Measurements from ENCODE around the gene PODN.

PODN gene

DNA sequence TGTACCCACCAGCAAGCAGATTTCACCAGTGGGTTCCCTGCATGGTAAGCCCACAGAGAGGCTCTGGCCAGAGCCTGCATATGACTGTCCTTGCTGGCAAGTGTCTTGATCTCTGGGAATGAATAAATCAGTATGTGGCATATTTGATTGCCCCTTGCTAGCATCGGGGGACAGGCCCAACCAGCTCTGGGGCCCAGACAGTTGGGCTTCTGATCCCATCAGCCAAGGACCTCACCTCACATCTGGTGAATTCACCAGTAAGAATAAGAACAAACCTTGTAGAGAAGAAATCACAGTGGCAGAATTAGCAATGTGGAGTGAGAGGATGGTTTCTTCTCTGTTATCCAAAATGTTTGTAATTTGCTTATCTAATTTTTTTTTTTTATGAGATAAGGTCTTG, 64.5 kb downstream of the PODN start:
- H3K9ac ChIP-seq (ENCODE audit: low read depth, low read length): no peak overlapping the region
- ATAC-seq (ENCODE audit: insufficient read depth, low read depth) (no peak), DNase-seq (no peak)
- H4K20me1 ChIP-seq (ENCODE audit: insufficient read depth, low read length): no peaks in the 10 kb centered on the region
- H3K36me3 ChIP-seq (ENCODE audit: insufficient read depth, low read length): no peaks in the 10 kb centered on the region
- no peak overlapping the region for H3K4me3 ChIP-seq (ENCODE audit: low read depth in 1 of 2, low read length in 2 of 2)
- H2AFZ ChIP-seq (ENCODE audit: low read depth, low read length): no peak overlapping the region
- H3K9me3 ChIP-seq (ENCODE audit: insufficient read depth, low read length, severe bottlenecking): no peaks in the 10 kb centered on the region
- TF ChIP-seq EZH2 (IDR thresholded peaks at IDR 0.05; ENCODE audit: borderline replicate concordance, low read depth, low read length, severe bottlenecking): no peak
- TF ChIP-seq, protein P1, sequence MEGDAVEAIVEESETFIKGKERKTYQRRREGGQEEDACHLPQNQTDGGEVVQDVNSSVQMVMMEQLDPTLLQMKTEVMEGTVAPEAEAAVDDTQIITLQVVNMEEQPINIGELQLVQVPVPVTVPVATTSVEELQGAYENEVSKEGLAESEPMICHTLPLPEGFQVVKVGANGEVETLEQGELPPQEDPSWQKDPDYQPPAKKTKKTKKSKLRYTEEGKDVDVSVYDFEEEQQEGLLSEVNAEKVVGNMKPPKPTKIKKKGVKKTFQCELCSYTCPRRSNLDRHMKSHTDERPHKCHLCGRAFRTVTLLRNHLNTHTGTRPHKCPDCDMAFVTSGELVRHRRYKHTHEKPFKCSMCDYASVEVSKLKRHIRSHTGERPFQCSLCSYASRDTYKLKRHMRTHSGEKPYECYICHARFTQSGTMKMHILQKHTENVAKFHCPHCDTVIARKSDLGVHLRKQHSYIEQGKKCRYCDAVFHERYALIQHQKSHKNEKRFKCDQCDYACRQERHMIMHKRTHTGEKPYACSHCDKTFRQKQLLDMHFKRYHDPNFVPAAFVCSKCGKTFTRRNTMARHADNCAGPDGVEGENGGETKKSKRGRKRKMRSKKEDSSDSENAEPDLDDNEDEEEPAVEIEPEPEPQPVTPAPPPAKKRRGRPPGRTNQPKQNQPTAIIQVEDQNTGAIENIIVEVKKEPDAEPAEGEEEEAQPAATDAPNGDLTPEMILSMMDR (IDR thresholded peaks at IDR 0.05; ENCODE audit: borderline replicate concordance, extremely low read depth, low read length, poor library complexity, severe bottlenecking): no peak
- H3K4me1 ChIP-seq (ENCODE audit: insufficient read depth, low read length): no peaks in the 10 kb centered on the region
- H3K27me3 ChIP-seq (ENCODE audit: insufficient read depth, low read length, poor library complexity): no peaks in the 10 kb centered on the region
- H3K4me2 ChIP-seq (ENCODE audit: insufficient read depth, low read length): no peak overlapping the region
- H3K79me2 ChIP-seq (ENCODE audit: insufficient read depth, low read length): no peaks in the 10 kb centered on the region
- no peak overlapping the region for H3K27ac ChIP-seq (ENCODE audit: low read length)

DNA sequence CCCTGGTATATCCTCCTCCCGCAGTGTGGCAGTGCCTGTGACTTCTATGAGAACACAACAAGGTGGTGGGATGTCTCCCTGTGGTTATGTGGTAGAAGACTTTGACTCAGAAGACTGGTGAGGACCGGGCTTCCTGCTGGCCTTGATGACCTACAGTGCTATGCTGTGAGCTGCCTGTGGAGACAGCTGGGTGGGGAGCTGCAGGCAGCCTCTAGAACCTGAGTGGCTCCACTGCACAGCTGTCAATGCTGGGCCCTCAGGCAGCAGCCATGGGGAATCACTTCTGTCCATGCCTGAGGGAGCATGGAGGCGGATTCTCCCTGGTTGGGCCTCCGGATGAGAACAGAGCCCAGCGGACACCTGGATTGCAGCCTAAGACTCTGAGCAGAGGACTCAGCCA, 65.5 kb downstream of the PODN start:
- Histone ChIP-seq H3K27me3 (ENCODE audit: insufficient read depth, low read length, poor library complexity) (no peaks in the 10 kb centered on the region), H2AFZ (ENCODE audit: low read depth, low read length) (no peak overlapping the region), H3K36me3 (ENCODE audit: insufficient read depth, low read length) (no peaks in the 10 kb centered on the region), H3K27ac (ENCODE audit: low read length) (no peak overlapping the region), H3K4me1 (ENCODE audit: insufficient read depth, low read length) (no peaks in the 10 kb centered on the region), H3K9ac (ENCODE audit: low read depth, low read length) (no peak overlapping the region), H3K4me2 (ENCODE audit: insufficient read depth, low read length) (no peak overlapping the region), H3K79me2 (ENCODE audit: insufficient read depth, low read length) (no peaks in the 10 kb centered on the region), H3K4me3 (ENCODE audit: low read depth in 1 of 2, low read length in 2 of 2) (no peak overlapping the region), H4K20me1 (ENCODE audit: insufficient read depth, low read length) (no peaks in the 10 kb centered on the region), H3K9me3 (ENCODE audit: insufficient read depth, low read length, severe bottlenecking) (no peaks in the 10 kb centered on the region)
- no peak for TF ChIP-seq EZH2 (IDR thresholded peaks at IDR 0.05; ENCODE audit: borderline replicate concordance, low read depth, low read length, severe bottlenecking)
- TF ChIP-seq, protein P1 (IDR thresholded peaks at IDR 0.05; ENCODE audit: borderline replicate concordance, extremely low read depth, low read length, poor library complexity, severe bottlenecking): no peak
- ATAC-seq (ENCODE audit: insufficient read depth, low read depth) (peak; percentile 67), DNase-seq (peak; percentile 12)

DNA sequence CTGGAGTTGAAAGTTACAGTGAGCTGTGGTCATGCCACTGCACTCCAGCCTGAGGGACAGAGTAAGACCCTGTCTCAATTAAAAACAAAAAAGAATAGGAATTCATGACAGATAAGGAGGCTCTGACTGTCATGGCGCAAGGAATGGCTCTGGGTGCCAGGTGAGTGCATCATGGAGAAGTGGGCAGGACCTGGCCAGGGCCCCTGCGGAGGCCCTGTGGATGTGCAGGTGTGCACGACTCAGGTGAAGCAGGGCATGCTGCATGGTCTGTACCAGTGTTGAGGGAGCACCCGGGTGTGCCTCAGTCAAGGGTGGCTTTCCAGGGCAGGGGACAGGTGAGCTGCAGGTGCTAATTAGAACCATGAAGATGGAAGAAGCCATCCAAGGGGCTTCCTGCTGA, 66.4 kb downstream of the PODN start:
- Histone ChIP-seq H3K27me3 (ENCODE audit: insufficient read depth, low read length, poor library complexity) (no peaks in the 10 kb centered on the region), H3K36me3 (ENCODE audit: insufficient read depth, low read length) (no peaks in the 10 kb centered on the region), H3K9ac (ENCODE audit: low read depth, low read length) (no peak overlapping the region)

More for the DNA sequence above, 66.4 kb downstream of the PODN start:
- Histone ChIP-seq H3K9me3 (ENCODE audit: insufficient read depth, low read length, severe bottlenecking) (no peaks in the 10 kb centered on the region), H3K4me3 (ENCODE audit: low read depth in 1 of 2, low read length in 2 of 2) (no peak overlapping the region), H3K79me2 (ENCODE audit: insufficient read depth, low read length) (no peaks in the 10 kb centered on the region), H3K27ac (ENCODE audit: low read length) (no peak overlapping the region), H4K20me1 (ENCODE audit: insufficient read depth, low read length) (no peaks in the 10 kb centered on the region), H3K4me1 (ENCODE audit: insufficient read depth, low read length) (no peaks in the 10 kb centered on the region), H2AFZ (ENCODE audit: low read depth, low read length) (no peak overlapping the region), H3K4me2 (ENCODE audit: insufficient read depth, low read length) (no peak overlapping the region)
- ATAC-seq (ENCODE audit: insufficient read depth, low read depth) (no peak), DNase-seq (no peak)
- TF ChIP-seq, protein P1 (IDR thresholded peaks at IDR 0.05; ENCODE audit: borderline replicate concordance, extremely low read depth, low read length, poor library complexity, severe bottlenecking): no peak
- TF ChIP-seq EZH2 (IDR thresholded peaks at IDR 0.05; ENCODE audit: borderline replicate concordance, low read depth, low read length, severe bottlenecking): no peak
